Endothelial cell (in vitro differentiated cells): Measurements from ENCODE around the gene EHD1. TPM values are rescaled to one million over a fixed set of nuclear protein-coding genes. Genes with fewer than 3 reads are reported as not detected.
A peak's percentile ranks its signal among the peaks of the same experiment; 100 is the strongest.

Source experiments
- DNase-seq: peaks from one replicate; pipeline ENCODE4 v3.0.0; 2021; ENCODE audit warnings: low spot score
- H3K27ac Mint-ChIP-seq: one replicate; pipeline ENCODE4 v1.8.0; 2021; ENCODE audit warnings: mixed read lengths, inconsistent platforms; ENCODE audit not compliant: unreplicated experiment
- H3K27me3 Mint-ChIP-seq: one replicate; pipeline ENCODE4 v1.8.0; 2021; ENCODE audit warnings: mild to moderate bottlenecking, moderate library complexity, mixed read lengths, inconsistent platforms; ENCODE audit not compliant: unreplicated experiment
- H3K36me3 Mint-ChIP-seq: one replicate; pipeline ENCODE4 v1.8.0; 2021; ENCODE audit warnings: mild to moderate bottlenecking, low read depth, mixed read lengths, inconsistent platforms; ENCODE audit not compliant: unreplicated experiment
- H3K4me1 Mint-ChIP-seq: one replicate; pipeline ENCODE4 v1.8.0; 2021; ENCODE audit warnings: mild to moderate bottlenecking, mixed read lengths, inconsistent platforms; ENCODE audit not compliant: unreplicated experiment
- H3K4me3 Mint-ChIP-seq: one replicate; pipeline ENCODE4 v1.8.0; 2021; ENCODE audit warnings: mild to moderate bottlenecking, mixed read lengths, inconsistent platforms; ENCODE audit not compliant: unreplicated experiment
- H3K9me3 Mint-ChIP-seq: one replicate; pipeline ENCODE4 v1.8.0; 2021; ENCODE audit warnings: mixed read lengths, inconsistent platforms; ENCODE audit not compliant: unreplicated experiment
- CTCF ChIP-seq: fragments of 200-600 bp; sonication (generic); IDR thresholded peaks from one replicate; pipeline ENCODE4 v1.5.0; 2021; ENCODE audit warnings: antibody characterized with exemption; ENCODE audit not compliant: unreplicated experiment
- total RNA-seq: library from RNA; stranded (reverse); fragmentation: NEBNext Ultra II Directional; extraction: Animal tissue kit (Norgen Biotek cat#: 25700); gene quantifications from one replicate; pipeline ENCODE4 v1.2.1, GENCODE V29; 2021; ENCODE audit not compliant: unreplicated experiment

EHD1 gene
- total RNA-seq, 1 donor from 2014 or later = 84.0 TPM

GRCh38 chr11:64892411-64892831, 14.0 kb upstream of the EHD1 start:
- DNase-seq = no peak
- peak overlapping the region; percentile 10 for H3K27ac Mint-ChIP-seq
- no peak overlapping the region for H3K4me3 Mint-ChIP-seq
- peaks cover 11% of the 10 kb centered on the region for H3K4me1 Mint-ChIP-seq
- TF ChIP-seq CTCF = no peak
- H3K27me3 Mint-ChIP-seq = peaks cover 8% of the 10 kb centered on the region
- peaks cover 5% of the 10 kb centered on the region for H3K36me3 Mint-ChIP-seq
- H3K9me3 Mint-ChIP-seq = no peaks in the 10 kb centered on the region

GRCh38 chr11:64891880-64892279, 13.5 kb upstream of the EHD1 start:
- TF ChIP-seq CTCF = no peak
- H3K4me1 Mint-ChIP-seq = peaks cover 13% of the 10 kb centered on the region
- no peak for DNase-seq
- no peak overlapping the region for H3K4me3 Mint-ChIP-seq
- H3K9me3 Mint-ChIP-seq = no peaks in the 10 kb centered on the region
- peaks cover 8% of the 10 kb centered on the region for H3K27me3 Mint-ChIP-seq
- peaks cover 1% of the 10 kb centered on the region for H3K36me3 Mint-ChIP-seq
- peak overlapping the region; percentile 10 for H3K27ac Mint-ChIP-seq

- no peaks in the 10 kb centered on the region for H3K9me3 Mint-ChIP-seq
- TF ChIP-seq CTCF = no peak
- H3K27me3 Mint-ChIP-seq = peaks cover 8% of the 10 kb centered on the region
- H3K4me1 Mint-ChIP-seq = peaks cover 13% of the 10 kb centered on the region
- no peak for DNase-seq
- H3K4me3 Mint-ChIP-seq = no peak overlapping the region
- no peaks in the 10 kb centered on the region for H3K36me3 Mint-ChIP-seq
- H3K27ac Mint-ChIP-seq = no peak overlapping the region
Measured at GRCh38 chr11:64891215-64891848, 12.9 kb upstream of the EHD1 start.

GRCh38 chr11:64890522-64890939, 12.1 kb upstream of the EHD1 start:
- Mint-ChIP-seq H3K4me1 (peaks cover 13% of the 10 kb centered on the region), H3K27me3 (peaks cover 4% of the 10 kb centered on the region), H3K9me3 (no peaks in the 10 kb centered on the region), H3K36me3 (no peaks in the 10 kb centered on the region), H3K27ac (no peak overlapping the region), H3K4me3 (no peak overlapping the region)
- TF ChIP-seq CTCF = no peak
- no peak for DNase-seq

- TF ChIP-seq CTCF = no peak
- Mint-ChIP-seq H3K4me3 (no peak overlapping the region), H3K27me3 (peaks cover 5% of the 10 kb centered on the region), H3K27ac (no peak overlapping the region), H3K9me3 (no peaks in the 10 kb centered on the region), H3K4me1 (peaks cover 13% of the 10 kb centered on the region), H3K36me3 (no peaks in the 10 kb centered on the region)
- no peak for DNase-seq
Measured at GRCh38 chr11:64888729-64889511, 10.5 kb upstream of the EHD1 start.
